ENCODE measurements around the gene ZNF444. TPM values are rescaled to one million over a fixed set of nuclear protein-coding genes. Genes with fewer than 3 reads are reported as not detected.

ZNF444 gene
- total and polyA plus RNA-seq, 2 of the 8 experiments (the other 6 are each of a cell fraction or from before 2014, with no cell fraction given) = 49.5 to 54.5 TPM

DNA sequence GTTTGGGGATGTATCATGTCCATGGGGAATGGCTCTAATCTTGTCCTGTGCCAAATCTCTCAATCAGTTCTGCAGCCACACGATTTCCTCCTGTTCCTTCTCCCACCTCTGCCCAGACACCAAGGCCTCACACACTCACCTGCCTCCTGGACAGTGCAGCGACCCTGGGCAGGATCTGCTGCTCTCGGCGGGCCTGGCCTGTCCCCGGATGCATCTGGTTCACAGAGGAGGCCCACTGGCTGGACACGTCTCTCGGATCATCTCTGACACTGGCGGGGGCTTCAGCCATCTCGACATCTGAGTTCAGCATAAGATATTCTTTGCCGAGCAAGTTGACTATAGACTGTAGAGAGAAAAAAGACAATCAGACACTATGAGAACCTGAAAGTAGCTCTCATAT lies 50.6 kb downstream of the ZNF444 start:
- no peak overlapping the region for H3K18ac ChIP-seq (ENCODE audit: extremely low read depth, low read length)
- H4K91ac ChIP-seq (replicated peaks; ENCODE audit: insufficient read length, low read length) = no peak overlapping the region
- no peak overlapping the region for H3K23ac ChIP-seq (ENCODE audit: insufficient read length)
- no peak for TF ChIP-seq GTF2F1 (IDR thresholded peaks at IDR 0.05; ENCODE audit: borderline replicate concordance, low read depth, low read length)
- TF ChIP-seq TCF12 (IDR thresholded peaks at IDR 0.05; ENCODE audit: low read depth, low read length) = no peak
- no peak for TF ChIP-seq SRF (IDR thresholded peaks at IDR 0.05; ENCODE audit: low read depth, low read length)
- no peak for TF ChIP-seq MAFK (IDR thresholded peaks at IDR 0.05; ENCODE audit: low read depth, low read length)
- H3K14ac ChIP-seq (ENCODE audit: insufficient read length) = no peak overlapping the region
- WGBS, 2 experiments (ENCODE audit: extremely low coverage in 1 of 2, insufficient coverage in 1 of 2, insufficient read length in 1 of 2, insufficient replicate concordance in 2 of 2, low coverage in 1 of 2, low lambda C conversion rate in 2 of 2, missing lambda C conversion rate in 1 of 2) = 94% methylated on average over 10 of the region's 10 CpGs; no CpG with 5 or more reads in 1 of the 2 experiments
- H3K36me3 ChIP-seq (ENCODE audit: control insufficient read depth in 2 of 4, insufficient read depth in 4 of 4, low read length in 3 of 4) = no peaks in the 10 kb centered on the region
- no peak overlapping the region for H4K8ac ChIP-seq (ENCODE audit: extremely low read depth, insufficient read depth, low read length)
- no peaks in the 10 kb centered on the region for H4K20me1 ChIP-seq (replicated peaks in 1 of 2; ENCODE audit: control insufficient read depth in 1 of 2, insufficient read depth in 2 of 2, low read length in 2 of 2)
- H3K9ac ChIP-seq (replicated peaks in 1 of 4; ENCODE audit: extremely low read depth in 1 of 4, low read depth in 3 of 4, low read length in 3 of 4) = no peak overlapping the region
- no peaks in the 10 kb centered on the region for H3K4me1 ChIP-seq (replicated peaks in 1 of 4; ENCODE audit: control insufficient read depth in 3 of 4, insufficient read depth in 4 of 4, low read length in 3 of 4)
- H3K27ac ChIP-seq (ENCODE audit: low read depth, low read length) = no peak overlapping the region
- H3K4me3 ChIP-seq (ENCODE audit: extremely low read depth in 1 of 4, insufficient read depth in 2 of 4, low read depth in 3 of 4, low read length in 4 of 4) = no peak overlapping the region
- H4K5ac ChIP-seq (ENCODE audit: insufficient read length, low read depth, low read length) = no peak overlapping the region
- H3K23me2 ChIP-seq (ENCODE audit: low read depth, low read length) = no peaks in the 10 kb centered on the region
- H2BK15ac ChIP-seq (ENCODE audit: low read length) = no peak overlapping the region
- no peak for FAIRE-seq
- no peaks in the 10 kb centered on the region for H3K27me3 ChIP-seq (replicated peaks in 1 of 4; ENCODE audit: control insufficient read depth in 3 of 4, extremely low read depth in 1 of 4, insufficient read depth in 3 of 4, low read length in 3 of 4)
- POLR2A ChIA-PET (ENCODE audit: partially characterized antibody) = no interaction called here
- H2BK5ac ChIP-seq (ENCODE audit: low read depth, low read length) = no peak overlapping the region
- no peaks in the 10 kb centered on the region for H3K79me2 ChIP-seq (ENCODE audit: control insufficient read depth in 1 of 2, insufficient read depth in 2 of 2, low read length in 2 of 2)
- H3K56ac ChIP-seq (replicated peaks; ENCODE audit: insufficient read length, low read depth, low read length) = no peak overlapping the region
- H3K4me2 ChIP-seq (ENCODE audit: insufficient read depth in 1 of 2, low read depth in 2 of 2, low read length in 2 of 2) = no peak overlapping the region
- CTCF ChIA-PET (ENCODE audit: partially characterized antibody) = interaction anchor here (1.0 to 4.6 kb wide), 6 partner anchors 13 to 118 kb away, joined by 3 to 38 read pairs (median 8); partner anchors contain the start of gene GALP
- H3K79me1 ChIP-seq (ENCODE audit: low read depth, low read length) = no peaks in the 10 kb centered on the region
- no peaks in the 10 kb centered on the region for H3K9me3 ChIP-seq (ENCODE audit: insufficient read depth in 2 of 2, low read depth in 1 of 2, low read length in 1 of 2)
- H3K4ac ChIP-seq (replicated peaks; ENCODE audit: insufficient read length, low read depth, low read length) = no peak overlapping the region
- no peak overlapping the region for H2BK20ac ChIP-seq (ENCODE audit: low read length)
- H2BK12ac ChIP-seq (ENCODE audit: low read depth, low read length) = no peak overlapping the region
- no peak overlapping the region for H2AK5ac ChIP-seq (ENCODE audit: low read depth, low read length)
- no peak overlapping the region for H2AFZ ChIP-seq (ENCODE audit: low read length)
- no peak overlapping the region for H2BK120ac ChIP-seq (replicated peaks; ENCODE audit: low read depth, low read length)
- DNase-seq (ENCODE audit: low read depth in 1 of 2, low spot score in 2 of 2) = no peak

Data from H1 (cell line).